ENCODE measurements around the gene AP2A1. TPM values are rescaled to one million over a fixed set of nuclear protein-coding genes. Genes with fewer than 3 reads are reported as not detected.
"Not testable (repeated sequence)": the region's sequence is repeated elsewhere in the genome, so short reads cannot be mapped to it uniquely, and the experiment has no call there.

Gene AP2A1
- polyA plus RNA-seq, 4 donors, result 34.7 to 58.8 (median 53.6) TPM

GRCh38 chr19:49814010-49814409 is 47.2 kb downstream of the AP2A1 start:
- Histone ChIP-seq H3K27me3 (ENCODE audit: control insufficient read depth in 3 of 3, insufficient read depth in 3 of 3, low read length in 3 of 3) (no peaks in the 10 kb centered on the region), H3K36me3 (ENCODE audit: control insufficient read depth in 3 of 3, insufficient read depth in 2 of 3, low read depth in 1 of 3, low read length in 3 of 3) (peaks cover 0 to 2% (median 0%) of the 10 kb centered on the region in 3 donors), H3K4me1 (ENCODE audit: control insufficient read depth in 3 of 3, insufficient read depth in 2 of 3, low read depth in 1 of 3, low read length in 2 of 3) (peaks cover 0 to 13% (median 6%) of the 10 kb centered on the region in 3 donors), H3K27ac (ENCODE audit: low read depth in 1 of 3, low read length in 2 of 3) (peak overlapping the region in 1 of 3 donors; percentile 65), H3K4me3 (ENCODE audit: low read depth in 1 of 3, low read length in 3 of 3) (peak overlapping the region in 1 of 3 donors; percentile 56), H3K9me3 (ENCODE audit: control insufficient read depth in 2 of 2, insufficient read depth in 1 of 2, low read depth in 1 of 2, low read length in 1 of 2) (no peaks in the 10 kb centered on the region)
- FAIRE-seq (no peak), DNase-seq (no peak)
- 82 to 100% (median 84%) methylated on average over 1 of the region's 1 CpG for WGBS, 3 donors

- Histone ChIP-seq H3K27me3 (ENCODE audit: control insufficient read depth in 3 of 3, insufficient read depth in 3 of 3, low read length in 3 of 3) (no peaks in the 10 kb centered on the region), H3K4me3 (ENCODE audit: low read depth in 1 of 3, low read length in 3 of 3) (no peak overlapping the region), H3K9me3 (ENCODE audit: control insufficient read depth in 2 of 2, insufficient read depth in 1 of 2, low read depth in 1 of 2, low read length in 1 of 2) (no peaks in the 10 kb centered on the region), H3K4me1 (ENCODE audit: control insufficient read depth in 3 of 3, insufficient read depth in 2 of 3, low read depth in 1 of 3, low read length in 2 of 3) (peaks cover 4 to 23% (median 5%) of the 10 kb centered on the region in 3 donors), H3K36me3 (ENCODE audit: control insufficient read depth in 3 of 3, insufficient read depth in 2 of 3, low read depth in 1 of 3, low read length in 3 of 3) (peaks cover 0 to 14% (median 0%) of the 10 kb centered on the region in 3 donors), H3K27ac (ENCODE audit: low read depth in 1 of 3, low read length in 2 of 3) (peak overlapping the region in 2 of 3 donors; percentile 85 to 94)
- WGBS, 3 donors, result 75 to 78% (median 75%) methylated on average over 14 of the region's 14 CpGs
- FAIRE-seq (no peak), DNase-seq (no peak)
Measured at GRCh38 chr19:49816590-49816989, 49.8 kb downstream of the AP2A1 start.

GRCh38 chr19:49817964-49818648 is 51.3 kb downstream of the AP2A1 start, which contains the start of gene MED25:
Gene MED25, plus strand, starts transcription at chr19:49818289. Its CDS starts 53 bp downstream, at chr19:49818342.
- Histone ChIP-seq H3K9me3 (ENCODE audit: control insufficient read depth in 2 of 2, insufficient read depth in 1 of 2, low read depth in 1 of 2, low read length in 1 of 2) (no peaks in the 10 kb centered on the region), H3K4me1 (ENCODE audit: control insufficient read depth in 3 of 3, insufficient read depth in 2 of 3, low read depth in 1 of 3, low read length in 2 of 3) (peaks cover 4 to 23% (median 5%) of the 10 kb centered on the region in 3 donors), H3K27ac (ENCODE audit: low read depth in 1 of 3, low read length in 2 of 3) (peak within 1 kb of the TSS; percentile 1 to 94 (median 91)), H3K27me3 (ENCODE audit: control insufficient read depth in 3 of 3, insufficient read depth in 3 of 3, low read length in 3 of 3) (no peaks in the 10 kb centered on the region), H3K4me3 (ENCODE audit: low read depth in 1 of 3, low read length in 3 of 3) (peak within 1 kb of the TSS; percentile 59 to 93 (median 69)), H3K36me3 (ENCODE audit: control insufficient read depth in 3 of 3, insufficient read depth in 2 of 3, low read depth in 1 of 3, low read length in 3 of 3) (peaks cover 0 to 24% (median 0%) of the 10 kb centered on the region in 3 donors)
- DNase-seq (peak; percentile 81 to 96), FAIRE-seq (no peak)
- 0% methylated on average over 57 of the region's 57 CpGs for WGBS, 3 donors

GRCh38 chr19:49818649-49819370 is 52.0 kb downstream of the AP2A1 start:
- Histone ChIP-seq H3K27me3 (ENCODE audit: control insufficient read depth in 3 of 3, insufficient read depth in 3 of 3, low read length in 3 of 3) (no peaks in the 10 kb centered on the region), H3K4me3 (ENCODE audit: low read depth in 1 of 3, low read length in 3 of 3) (peak overlapping the region; percentile 59 to 93 (median 69)), H3K36me3 (ENCODE audit: control insufficient read depth in 3 of 3, insufficient read depth in 2 of 3, low read depth in 1 of 3, low read length in 3 of 3) (peaks cover 0 to 31% (median 2%) of the 10 kb centered on the region in 3 donors), H3K4me1 (ENCODE audit: control insufficient read depth in 3 of 3, insufficient read depth in 2 of 3, low read depth in 1 of 3, low read length in 2 of 3) (peaks cover 4 to 23% (median 5%) of the 10 kb centered on the region in 3 donors), H3K9me3 (ENCODE audit: control insufficient read depth in 2 of 2, insufficient read depth in 1 of 2, low read depth in 1 of 2, low read length in 1 of 2) (no peaks in the 10 kb centered on the region), H3K27ac (ENCODE audit: low read depth in 1 of 3, low read length in 2 of 3) (peak overlapping the region; percentile 1 to 94 (median 91))
- FAIRE-seq (no peak), DNase-seq (peak in 1 of 2 donors; percentile 52)
- 14 to 26% (median 16%) methylated on average over 16 of the region's 16 CpGs for WGBS, 3 donors

- 61 to 78% (median 65%) methylated on average over 7 of the region's 7 CpGs for WGBS, 3 donors
- DNase-seq; H3K27me3 ChIP-seq (ENCODE audit: control insufficient read depth in 3 of 3, insufficient read depth in 3 of 3, low read length in 3 of 3); H3K9me3 ChIP-seq (ENCODE audit: control insufficient read depth in 2 of 2, insufficient read depth in 1 of 2, low read depth in 1 of 2, low read length in 1 of 2); FAIRE-seq: not testable (repeated sequence)
- Histone ChIP-seq H3K4me3 (ENCODE audit: low read depth in 1 of 3, low read length in 3 of 3) (peak overlapping the region; percentile 59 to 93 (median 69)), H3K27ac (ENCODE audit: low read depth in 1 of 3, low read length in 2 of 3) (peak overlapping the region in 1 of 3 donors; percentile 94), H3K4me1 (ENCODE audit: control insufficient read depth in 3 of 3, insufficient read depth in 2 of 3, low read depth in 1 of 3, low read length in 2 of 3) (peaks cover 4 to 23% (median 5%) of the 10 kb centered on the region in 3 donors), H3K36me3 (ENCODE audit: control insufficient read depth in 3 of 3, insufficient read depth in 2 of 3, low read depth in 1 of 3, low read length in 3 of 3) (peaks cover 0 to 37% (median 3%) of the 10 kb centered on the region in 3 donors)
Measured at GRCh38 chr19:49819452-49820115, 52.8 kb downstream of the AP2A1 start.

- FAIRE-seq (no peak), DNase-seq (peak; percentile 59 to 73)
- Histone ChIP-seq H3K27ac (ENCODE audit: low read depth in 1 of 3, low read length in 2 of 3) (peak overlapping the region in 1 of 3 donors; percentile 65), H3K4me1 (ENCODE audit: control insufficient read depth in 3 of 3, insufficient read depth in 2 of 3, low read depth in 1 of 3, low read length in 2 of 3) (peaks cover 4 to 23% (median 5%) of the 10 kb centered on the region in 3 donors), H3K27me3 (ENCODE audit: control insufficient read depth in 3 of 3, insufficient read depth in 3 of 3, low read length in 3 of 3) (no peaks in the 10 kb centered on the region), H3K4me3 (ENCODE audit: low read depth in 1 of 3, low read length in 3 of 3) (no peak overlapping the region), H3K36me3 (ENCODE audit: control insufficient read depth in 3 of 3, insufficient read depth in 2 of 3, low read depth in 1 of 3, low read length in 3 of 3) (peaks cover 0 to 40% (median 3%) of the 10 kb centered on the region in 3 donors), H3K9me3 (ENCODE audit: control insufficient read depth in 2 of 2, insufficient read depth in 1 of 2, low read depth in 1 of 2, low read length in 1 of 2) (no peaks in the 10 kb centered on the region)
- WGBS, 3 donors, result 33 to 69% (median 40%) methylated on average over 10 of the region's 10 CpGs
Measured at GRCh38 chr19:49820125-49820524, 53.3 kb downstream of the AP2A1 start.

- peaks cover 4 to 23% (median 5%) of the 10 kb centered on the region in 3 donors for H3K4me1 ChIP-seq (ENCODE audit: control insufficient read depth in 3 of 3, insufficient read depth in 2 of 3, low read depth in 1 of 3, low read length in 2 of 3)
- no peaks in the 10 kb centered on the region for H3K27me3 ChIP-seq (ENCODE audit: control insufficient read depth in 3 of 3, insufficient read depth in 3 of 3, low read length in 3 of 3)
- DNase-seq, result no peak
- H3K4me3 ChIP-seq (ENCODE audit: low read depth in 1 of 3, low read length in 3 of 3), result no peak overlapping the region
- H3K9me3 ChIP-seq (ENCODE audit: control insufficient read depth in 2 of 2, insufficient read depth in 1 of 2, low read depth in 1 of 2, low read length in 1 of 2), result no peaks in the 10 kb centered on the region
- FAIRE-seq, result no peak
- peaks cover 4 to 67% (median 4%) of the 10 kb centered on the region in 3 donors for H3K36me3 ChIP-seq (ENCODE audit: control insufficient read depth in 3 of 3, insufficient read depth in 2 of 3, low read depth in 1 of 3, low read length in 3 of 3)
- H3K27ac ChIP-seq (ENCODE audit: low read depth in 1 of 3, low read length in 2 of 3), result no peak overlapping the region
- WGBS, 3 donors, result 86 to 89% (median 87%) methylated on average over 12 of the region's 12 CpGs
Measured at GRCh38 chr19:49823472-49823871, 56.7 kb downstream of the AP2A1 start.

- 88 to 90% (median 90%) methylated on average over 6 of the region's 6 CpGs for WGBS, 3 donors
- Histone ChIP-seq H3K4me1 (ENCODE audit: control insufficient read depth in 3 of 3, insufficient read depth in 2 of 3, low read depth in 1 of 3, low read length in 2 of 3) (peaks cover 0 to 14% (median 0%) of the 10 kb centered on the region in 3 donors), H3K27ac (ENCODE audit: low read depth in 1 of 3, low read length in 2 of 3) (no peak overlapping the region), H3K9me3 (ENCODE audit: control insufficient read depth in 2 of 2, insufficient read depth in 1 of 2, low read depth in 1 of 2, low read length in 1 of 2) (no peaks in the 10 kb centered on the region), H3K36me3 (ENCODE audit: control insufficient read depth in 3 of 3, insufficient read depth in 2 of 3, low read depth in 1 of 3, low read length in 3 of 3) (peaks cover 4 to 79% (median 4%) of the 10 kb centered on the region in 3 donors), H3K27me3 (ENCODE audit: control insufficient read depth in 3 of 3, insufficient read depth in 3 of 3, low read length in 3 of 3) (no peaks in the 10 kb centered on the region), H3K4me3 (ENCODE audit: low read depth in 1 of 3, low read length in 3 of 3) (no peak overlapping the region)
- no peak for DNase-seq
- FAIRE-seq, result no peak
Measured at GRCh38 chr19:49824662-49825061, 57.9 kb downstream of the AP2A1 start.

Measured in small intestine (tissue), 7 donors.